HCT116 (cell line): ENCODE results near the gene DRG2. TPM values are rescaled to one million over a fixed set of nuclear protein-coding genes. Genes with fewer than 3 reads are reported as not detected.

Source experiments
- ATAC-seq: fragments of 200-7000 bp; cut with Tn5 transposase; 2 replicates; pipeline ENCODE4 v1.9.1; 2020; ENCODE audit warnings: mild to moderate bottlenecking, moderate library complexity
- BruUV-seq: library from RNA; stranded (reverse); fragments of 400-500 nt; replicated peaks from 2 replicates; lab custom pipeline; 2021; lab: Mats Ljungman, UMichigan
- CTCF ChIA-PET: fragments of 300-600 bp; sonication (Branson Sonifier 250); formaldehyde crosslinking; loops from one replicate; lab custom pipeline; 2021; ENCODE audit warnings: antibody characterized with exemption; lab: Charles Lee
- POLR2A ChIA-PET: fragments of 300-600, 350-600 bp; sonication (Branson Sonifier 250); formaldehyde crosslinking; loops from one replicate; lab custom pipeline; 2021; ENCODE audit warnings: antibody characterized with exemption; lab: Charles Lee
- RAD21 ChIA-PET, 2 experiments: fragments of 300-600 bp; sonication (Branson Sonifier 250); formaldehyde crosslinking; loops; one replicate each; lab custom pipeline; 2023; ENCODE audit warnings: low total read pairs in 2 of 2; ENCODE audit not compliant: uncharacterized antibody in 2 of 2, unreplicated experiment in 2 of 2, low non-redundant PET in 1 of 2; lab: Charles Lee
- DNase-seq: peaks from one replicate; pipeline ENCODE4 v3.0.0-alpha.2; 2010; ENCODE audit warnings: low read depth, low spot score
- H2AFZ ChIP-seq: fragments of 200-600 bp; shearing (Covaris generic), sonication (generic); 2 replicates; pipeline ENCODE4 v1.6.1; 2017; ENCODE audit warnings: low read depth, mixed run types, mixed read lengths, antibody characterized with exemption, low read length; ENCODE audit not compliant: poor library complexity, severe bottlenecking
- H3K27ac ChIP-seq: 2 replicates; pipeline ENCODE4 v1.5.1; 2012; ENCODE audit warnings: low read depth, low read length
- H3K27me3 ChIP-seq: fragments of 200-600 bp; sonication (generic); 2 replicates; pipeline ENCODE4 v1.6.1; 2016; ENCODE audit warnings: mixed run types, low read length, mixed read lengths; ENCODE audit not compliant: insufficient read depth
- H3K36me3 ChIP-seq, 2 experiments: fragments of 200-500 bp in 1 of 2; fragments of 200-600 bp in 1 of 2; sonication (Bioruptor generic) in 1 of 2; sonication (generic) in 1 of 2; 2 replicates each; pipeline versions ENCODE4 v1.5.1 to v1.6.1; 2014 to 2016; ENCODE audit warnings: low read length in 2 of 2, inconsistent platforms in 1 of 2, mixed read lengths in 1 of 2, mixed run types in 1 of 2; ENCODE audit not compliant: insufficient read depth in 2 of 2, control insufficient read depth in 1 of 2
- H3K4me1 ChIP-seq, 2 experiments: fragments of 200-600 bp in 1 of 2; sonication (generic) in 1 of 2; 2 replicates each; pipeline versions ENCODE4 v1.5.1 to v1.6.1; 2012 to 2017; ENCODE audit warnings: low read length in 2 of 2, inconsistent platforms in 1 of 2, mild to moderate bottlenecking in 1 of 2, mixed read lengths in 1 of 2, mixed run types in 1 of 2, moderate library complexity in 1 of 2; ENCODE audit not compliant: insufficient read depth in 2 of 2, control insufficient read depth in 1 of 2
- H3K4me2 ChIP-seq: fragments of 200-600 bp; sonication (generic); 2 replicates; pipeline ENCODE4 v1.6.1; 2017; ENCODE audit warnings: mixed run types, low read length, mixed read lengths
- H3K4me3 ChIP-seq, 2 experiments: fragments of 200-600 bp in 1 of 2; sonication (generic) in 1 of 2; replicated peaks in 1 of 2; 2 replicates each; pipeline ENCODE4 v1.5.1; 2011 to 2016; ENCODE audit warnings: low read length in 2 of 2, control low read depth in 1 of 2, low read depth in 1 of 2, mild to moderate bottlenecking in 1 of 2, mixed read lengths in 1 of 2, mixed run types in 1 of 2
- H3K79me2 ChIP-seq: fragments of 200-600 bp; sonication (generic); 2 replicates; pipeline ENCODE4 v1.6.1; 2017; ENCODE audit warnings: mild to moderate bottlenecking, mixed run types, low read length, moderate library complexity, mixed read lengths; ENCODE audit not compliant: insufficient read depth
- H3K9ac ChIP-seq: fragments of 200-600 bp; sonication (generic); 2 replicates; pipeline ENCODE4 v1.6.1; 2016; ENCODE audit warnings: low read length, mixed read lengths
- H3K9me2 ChIP-seq: fragments of 200-600 bp; sonication (generic), shearing (Covaris generic); 2 replicates; pipeline ENCODE4 v1.6.1; 2017; ENCODE audit warnings: mixed run types, mild to moderate bottlenecking, moderate library complexity; ENCODE audit not compliant: insufficient read depth
- H3K9me3 ChIP-seq, 2 experiments: fragments of 200-500 bp in 1 of 2; fragments of 200-600 bp in 1 of 2; sonication (Bioruptor generic) in 1 of 2; sonication (generic) in 1 of 2; 2 replicates each; pipeline ENCODE4 v1.6.1; 2014 to 2017; ENCODE audit warnings: low read length in 2 of 2, mixed read lengths in 2 of 2, inconsistent platforms in 1 of 2, low read depth in 1 of 2, mild to moderate bottlenecking in 1 of 2, mixed run types in 1 of 2, moderate library complexity in 1 of 2; ENCODE audit not compliant: control insufficient read depth in 1 of 2, insufficient read depth in 1 of 2
- H4K20me1 ChIP-seq: fragments of 200-600 bp; sonication (generic), shearing (Covaris generic); 2 replicates; pipeline ENCODE4 v1.6.1; 2017; ENCODE audit warnings: mixed run types, mild to moderate bottlenecking, moderate library complexity; ENCODE audit not compliant: insufficient read depth
- CBX3 ChIP-seq: IDR thresholded peaks from 2 replicates; pipeline ENCODE4 v1.6.1; 2012; ENCODE audit warnings: low read depth
- CEBPB ChIP-seq: IDR thresholded peaks from 2 replicates; pipeline ENCODE4 v1.6.1; 2012; ENCODE audit warnings: low read depth
- EGR1 ChIP-seq: IDR thresholded peaks from 2 replicates; pipeline ENCODE4 v1.6.1; 2012; ENCODE audit warnings: low read depth
- ELF1 ChIP-seq: IDR thresholded peaks from 2 replicates; pipeline ENCODE4 v1.6.1; 2012; ENCODE audit warnings: low read depth, borderline replicate concordance
- EZH2 ChIP-seq: fragments of 200-600 bp; sonication (generic); IDR thresholded peaks from 2 replicates; pipeline ENCODE4 v1.6.1; 2017; ENCODE audit warnings: antibody characterized with exemption, mixed run types
- EZH2phosphoT487 ChIP-seq: fragments of 200-600 bp; IDR thresholded peaks from 2 replicates; pipeline ENCODE4 v1.6.1; 2018; ENCODE audit warnings: antibody characterized with exemption, borderline replicate concordance
- FOSL1 ChIP-seq: IDR thresholded peaks from 2 replicates; pipeline ENCODE4 v1.6.1; 2012; ENCODE audit warnings: low read depth
- JUND ChIP-seq: IDR thresholded peaks from 2 replicates; pipeline ENCODE4 v1.6.1; 2012
- RAD21 ChIP-seq: IDR thresholded peaks from 2 replicates; pipeline ENCODE4 v1.6.1; 2012; ENCODE audit warnings: low read depth, mild to moderate bottlenecking
- SIN3A ChIP-seq: IDR thresholded peaks from 2 replicates; pipeline ENCODE4 v1.6.1; 2012; ENCODE audit warnings: low read depth
- SRF ChIP-seq: IDR thresholded peaks from 2 replicates; pipeline ENCODE4 v1.6.1; 2012; ENCODE audit warnings: low read depth
- YY1 ChIP-seq: IDR thresholded peaks from 2 replicates; pipeline ENCODE4 v1.6.1; 2011; ENCODE audit warnings: low read length, low read depth, moderate library complexity, mild to moderate bottlenecking; ENCODE audit not compliant: insufficient replicate concordance; ENCODE audit errors: extremely low read depth
- intact Hi-C: fragments of 100-400 bp; cut with micrococcal nuclease; formaldehyde crosslinking; loops from 2 replicates; pipeline ENCODE4 v1.10.0; 2022
- total RNA-seq: library from RNA; stranded (reverse); gene quantifications from one replicate; pipeline ENCODE4 v1.2.1, GENCODE V29; 2021; ENCODE audit not compliant: unreplicated experiment
- TF ChIP-seq, protein P1 (sequence below): IDR thresholded peaks from 2 replicates; pipeline ENCODE4 v1.6.1; 2011; ENCODE audit warnings: mild to moderate bottlenecking, low read length, moderate library complexity; ENCODE audit not compliant: insufficient replicate concordance; ENCODE audit errors: extremely low read depth
- TF ChIP-seq, protein P2 (sequence below): IDR thresholded peaks from 2 replicates; pipeline ENCODE4 v1.6.1; 2012; ENCODE audit warnings: low read depth

The DRG2 gene
- total RNA-seq, 1 experiment from 2014 or later = 41.0 TPM

DNA sequence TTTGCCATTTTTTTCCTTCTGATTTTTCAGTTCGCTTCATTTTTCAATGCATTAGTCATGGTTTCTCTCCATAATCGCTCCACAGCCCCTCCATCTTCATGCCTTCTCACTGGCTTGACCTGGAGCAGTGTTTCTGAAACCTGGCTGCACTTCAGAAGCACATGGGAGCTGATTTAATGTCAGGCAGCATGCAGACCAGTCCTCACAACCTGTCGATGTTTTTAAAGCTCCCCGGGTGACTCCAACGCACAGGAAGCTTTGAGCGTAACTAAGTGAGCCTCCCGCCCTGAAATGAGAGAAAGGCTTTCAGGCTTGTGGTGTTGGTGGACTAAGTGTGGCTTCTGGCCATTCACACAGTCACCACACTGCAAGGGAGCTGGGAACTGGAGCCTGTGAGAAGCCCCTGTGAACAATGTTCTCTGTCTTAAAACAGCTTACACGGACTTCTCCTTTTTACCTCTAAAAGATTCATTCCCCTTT is 16.8 kb upstream of the DRG2 start:
- intact Hi-C loops = no loop called here
- CTCF ChIA-PET = no interaction called here
- Histone ChIP-seq H3K9ac (no peak overlapping the region), H3K9me2 (no peaks in the 10 kb centered on the region), H3K79me2 (no peaks in the 10 kb centered on the region), H3K4me2 (no peak overlapping the region), H3K4me3 (no peak overlapping the region), H3K4me1 (peaks cover 8 to 13% of the 10 kb centered on the region in 2 experiments), H3K27ac (no peak overlapping the region), H3K27me3 (no peaks in the 10 kb centered on the region), H2AFZ (no peak overlapping the region), H4K20me1 (no peaks in the 10 kb centered on the region), H3K9me3 (no peaks in the 10 kb centered on the region), H3K36me3 (no peaks in the 10 kb centered on the region)
- ATAC-seq = no peak
- RAD21 ChIA-PET = no interaction called here
- no peak for DNase-seq
- POLR2A ChIA-PET = no interaction called here
- TF ChIP-seq JUND (no peak), FOSL1 (no peak), RAD21 (no peak)
- no TSS peak for BruUV-seq

DNA sequence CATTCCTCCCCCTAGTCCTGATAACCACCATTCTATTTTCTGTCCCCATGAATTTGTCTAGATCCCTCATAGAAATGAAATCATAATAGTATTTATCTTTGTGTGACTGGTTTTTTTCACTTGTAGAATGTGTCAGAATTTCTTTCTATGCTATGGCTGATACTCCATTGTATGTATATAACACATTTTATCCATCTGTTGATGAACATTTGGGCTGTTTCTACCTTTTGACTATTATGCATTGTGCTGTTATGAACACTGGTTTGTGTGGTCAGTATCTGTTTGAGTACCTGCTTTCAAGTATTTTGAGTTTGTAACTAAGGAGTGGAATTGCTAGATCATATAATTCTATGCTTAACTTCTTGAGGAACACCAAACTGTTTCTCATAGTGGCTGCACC is 16.0 kb upstream of the DRG2 start:
- DNase-seq (no peak), ATAC-seq (no peak)
- no peaks in the 10 kb centered on the region for H4K20me1 ChIP-seq
- intact Hi-C loops = no loop called here
- ChIA-PET RAD21 (no interaction called here), CTCF (no interaction called here), POLR2A (no interaction called here)
- H3K4me1 ChIP-seq = peaks cover 8 to 13% of the 10 kb centered on the region in 2 experiments
- H3K9me3 ChIP-seq = no peaks in the 10 kb centered on the region
- no peaks in the 10 kb centered on the region for H3K79me2 ChIP-seq
- H3K4me2 ChIP-seq = no peak overlapping the region
- H3K9ac ChIP-seq = no peak overlapping the region
- no peaks in the 10 kb centered on the region for H3K36me3 ChIP-seq
- no peaks in the 10 kb centered on the region for H3K27me3 ChIP-seq
- H2AFZ ChIP-seq = no peak overlapping the region
- no peaks in the 10 kb centered on the region for H3K9me2 ChIP-seq
- no TSS peak for BruUV-seq
- H3K4me3 ChIP-seq = no peak overlapping the region
- H3K27ac ChIP-seq = no peak overlapping the region
- TF ChIP-seq EZH2phosphoT487 (no peak), ELF1 (no peak), SIN3A (no peak), EGR1 (no peak), YY1 (no peak), EZH2 (no peak), CBX3 (no peak), SRF (no peak), CEBPB (no peak)
- TF ChIP-seq, protein P1, sequence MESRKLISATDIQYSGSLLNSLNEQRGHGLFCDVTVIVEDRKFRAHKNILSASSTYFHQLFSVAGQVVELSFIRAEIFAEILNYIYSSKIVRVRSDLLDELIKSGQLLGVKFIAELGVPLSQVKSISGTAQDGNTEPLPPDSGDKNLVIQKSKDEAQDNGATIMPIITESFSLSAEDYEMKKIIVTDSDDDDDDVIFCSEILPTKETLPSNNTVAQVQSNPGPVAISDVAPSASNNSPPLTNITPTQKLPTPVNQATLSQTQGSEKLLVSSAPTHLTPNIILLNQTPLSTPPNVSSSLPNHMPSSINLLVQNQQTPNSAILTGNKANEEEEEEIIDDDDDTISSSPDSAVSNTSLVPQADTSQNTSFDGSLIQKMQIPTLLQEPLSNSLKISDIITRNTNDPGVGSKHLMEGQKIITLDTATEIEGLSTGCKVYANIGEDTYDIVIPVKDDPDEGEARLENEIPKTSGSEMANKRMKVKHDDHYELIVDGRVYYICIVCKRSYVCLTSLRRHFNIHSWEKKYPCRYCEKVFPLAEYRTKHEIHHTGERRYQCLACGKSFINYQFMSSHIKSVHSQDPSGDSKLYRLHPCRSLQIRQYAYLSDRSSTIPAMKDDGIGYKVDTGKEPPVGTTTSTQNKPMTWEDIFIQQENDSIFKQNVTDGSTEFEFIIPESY = no peak
- TF ChIP-seq, protein P2, sequence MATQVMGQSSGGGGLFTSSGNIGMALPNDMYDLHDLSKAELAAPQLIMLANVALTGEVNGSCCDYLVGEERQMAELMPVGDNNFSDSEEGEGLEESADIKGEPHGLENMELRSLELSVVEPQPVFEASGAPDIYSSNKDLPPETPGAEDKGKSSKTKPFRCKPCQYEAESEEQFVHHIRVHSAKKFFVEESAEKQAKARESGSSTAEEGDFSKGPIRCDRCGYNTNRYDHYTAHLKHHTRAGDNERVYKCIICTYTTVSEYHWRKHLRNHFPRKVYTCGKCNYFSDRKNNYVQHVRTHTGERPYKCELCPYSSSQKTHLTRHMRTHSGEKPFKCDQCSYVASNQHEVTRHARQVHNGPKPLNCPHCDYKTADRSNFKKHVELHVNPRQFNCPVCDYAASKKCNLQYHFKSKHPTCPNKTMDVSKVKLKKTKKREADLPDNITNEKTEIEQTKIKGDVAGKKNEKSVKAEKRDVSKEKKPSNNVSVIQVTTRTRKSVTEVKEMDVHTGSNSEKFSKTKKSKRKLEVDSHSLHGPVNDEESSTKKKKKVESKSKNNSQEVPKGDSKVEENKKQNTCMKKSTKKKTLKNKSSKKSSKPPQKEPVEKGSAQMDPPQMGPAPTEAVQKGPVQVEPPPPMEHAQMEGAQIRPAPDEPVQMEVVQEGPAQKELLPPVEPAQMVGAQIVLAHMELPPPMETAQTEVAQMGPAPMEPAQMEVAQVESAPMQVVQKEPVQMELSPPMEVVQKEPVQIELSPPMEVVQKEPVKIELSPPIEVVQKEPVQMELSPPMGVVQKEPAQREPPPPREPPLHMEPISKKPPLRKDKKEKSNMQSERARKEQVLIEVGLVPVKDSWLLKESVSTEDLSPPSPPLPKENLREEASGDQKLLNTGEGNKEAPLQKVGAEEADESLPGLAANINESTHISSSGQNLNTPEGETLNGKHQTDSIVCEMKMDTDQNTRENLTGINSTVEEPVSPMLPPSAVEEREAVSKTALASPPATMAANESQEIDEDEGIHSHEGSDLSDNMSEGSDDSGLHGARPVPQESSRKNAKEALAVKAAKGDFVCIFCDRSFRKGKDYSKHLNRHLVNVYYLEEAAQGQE = no peak
